SK-N-SH (cell line): Measurements from ENCODE around the gene PYGO1.

Experiments used
- CTCF ChIP-seq: fragments of 200-600 bp; sonication (generic); IDR thresholded peaks from 2 replicates; pipeline ENCODE4 v1.6.1; 2017; ENCODE audit warnings: antibody characterized with exemption, mild to moderate bottlenecking, moderate library complexity
- FOSL2 ChIP-seq: IDR thresholded peaks from 2 replicates; pipeline ENCODE4 v1.4.0; 2012; ENCODE audit warnings: low read depth, mild to moderate bottlenecking, moderate library complexity, borderline replicate concordance
- FOXM1 ChIP-seq: IDR thresholded peaks from 2 replicates; pipeline ENCODE4 v1.4.0; 2012; ENCODE audit warnings: low read depth, mild to moderate bottlenecking
- MAX ChIP-seq: IDR thresholded peaks from 2 replicates; pipeline ENCODE4 v1.4.0; 2012; ENCODE audit warnings: low read depth
- NFIC ChIP-seq: IDR thresholded peaks from 2 replicates; pipeline ENCODE4 v1.4.0; 2012; ENCODE audit warnings: borderline replicate concordance
- NRF1 ChIP-seq: IDR thresholded peaks from 2 replicates; pipeline ENCODE4 v1.6.1; 2012; ENCODE audit warnings: low read depth, mild to moderate bottlenecking, low read length
- SIN3A ChIP-seq: IDR thresholded peaks from 2 replicates; pipeline ENCODE4 v1.6.1; 2012; ENCODE audit warnings: low read depth, mild to moderate bottlenecking, low read length, moderate library complexity, borderline replicate concordance
- YY1 ChIP-seq: IDR thresholded peaks from 2 replicates; pipeline ENCODE4 v1.4.0; 2012; ENCODE audit warnings: low read depth, mild to moderate bottlenecking
- ZBTB33 ChIP-seq: IDR thresholded peaks from 2 replicates; pipeline ENCODE4 v1.4.0; 2012; ENCODE audit warnings: low read depth, borderline replicate concordance
- TF ChIP-seq, protein P1 (sequence below): IDR thresholded peaks from 2 replicates; pipeline ENCODE4 v1.6.1; 2012; ENCODE audit warnings: mild to moderate bottlenecking, low read depth, low read length, moderate library complexity
- TF ChIP-seq, protein P2 (sequence below): fragments of 150-350 bp; IDR thresholded peaks from 2 replicates; pipeline ENCODE4 v1.6.1; 2017; ENCODE audit warnings: antibody characterized with exemption, low read length, low read depth, borderline replicate concordance

- TF ChIP-seq NFIC (no peak), FOSL2 (no peak), CTCF (no peak), MAX (no peak), NRF1 (no peak), FOXM1 (no peak), SIN3A (no peak), ZBTB33 (no peak), YY1 (no peak)
- TF ChIP-seq, protein P1, sequence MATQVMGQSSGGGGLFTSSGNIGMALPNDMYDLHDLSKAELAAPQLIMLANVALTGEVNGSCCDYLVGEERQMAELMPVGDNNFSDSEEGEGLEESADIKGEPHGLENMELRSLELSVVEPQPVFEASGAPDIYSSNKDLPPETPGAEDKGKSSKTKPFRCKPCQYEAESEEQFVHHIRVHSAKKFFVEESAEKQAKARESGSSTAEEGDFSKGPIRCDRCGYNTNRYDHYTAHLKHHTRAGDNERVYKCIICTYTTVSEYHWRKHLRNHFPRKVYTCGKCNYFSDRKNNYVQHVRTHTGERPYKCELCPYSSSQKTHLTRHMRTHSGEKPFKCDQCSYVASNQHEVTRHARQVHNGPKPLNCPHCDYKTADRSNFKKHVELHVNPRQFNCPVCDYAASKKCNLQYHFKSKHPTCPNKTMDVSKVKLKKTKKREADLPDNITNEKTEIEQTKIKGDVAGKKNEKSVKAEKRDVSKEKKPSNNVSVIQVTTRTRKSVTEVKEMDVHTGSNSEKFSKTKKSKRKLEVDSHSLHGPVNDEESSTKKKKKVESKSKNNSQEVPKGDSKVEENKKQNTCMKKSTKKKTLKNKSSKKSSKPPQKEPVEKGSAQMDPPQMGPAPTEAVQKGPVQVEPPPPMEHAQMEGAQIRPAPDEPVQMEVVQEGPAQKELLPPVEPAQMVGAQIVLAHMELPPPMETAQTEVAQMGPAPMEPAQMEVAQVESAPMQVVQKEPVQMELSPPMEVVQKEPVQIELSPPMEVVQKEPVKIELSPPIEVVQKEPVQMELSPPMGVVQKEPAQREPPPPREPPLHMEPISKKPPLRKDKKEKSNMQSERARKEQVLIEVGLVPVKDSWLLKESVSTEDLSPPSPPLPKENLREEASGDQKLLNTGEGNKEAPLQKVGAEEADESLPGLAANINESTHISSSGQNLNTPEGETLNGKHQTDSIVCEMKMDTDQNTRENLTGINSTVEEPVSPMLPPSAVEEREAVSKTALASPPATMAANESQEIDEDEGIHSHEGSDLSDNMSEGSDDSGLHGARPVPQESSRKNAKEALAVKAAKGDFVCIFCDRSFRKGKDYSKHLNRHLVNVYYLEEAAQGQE, result no peak
- TF ChIP-seq, protein P2, sequence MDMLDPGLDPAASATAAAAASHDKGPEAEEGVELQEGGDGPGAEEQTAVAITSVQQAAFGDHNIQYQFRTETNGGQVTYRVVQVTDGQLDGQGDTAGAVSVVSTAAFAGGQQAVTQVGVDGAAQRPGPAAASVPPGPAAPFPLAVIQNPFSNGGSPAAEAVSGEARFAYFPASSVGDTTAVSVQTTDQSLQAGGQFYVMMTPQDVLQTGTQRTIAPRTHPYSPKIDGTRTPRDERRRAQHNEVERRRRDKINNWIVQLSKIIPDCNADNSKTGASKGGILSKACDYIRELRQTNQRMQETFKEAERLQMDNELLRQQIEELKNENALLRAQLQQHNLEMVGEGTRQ, result no peak
These were observed 55.2 kb downstream of the PYGO1 start for GRCh38 chr15:55532944-55533343.
